Ectodermal cell (in vitro differentiated cells): ENCODE data around the gene TBCA. TPM values are rescaled to one million over a fixed set of nuclear protein-coding genes. Genes with fewer than 3 reads are reported as not detected.

Experiments used
- H3K27ac ChIP-seq: 2 replicates; pipeline ENCODE4 v1.7.0; 2013; ENCODE audit warnings: mild to moderate bottlenecking, low read depth, low read length; ENCODE audit not compliant: insufficient read depth, poor library complexity, severe bottlenecking
- H3K27me3 ChIP-seq: 2 replicates; pipeline ENCODE4 v1.7.0; 2013; ENCODE audit warnings: mild to moderate bottlenecking, low read length; ENCODE audit not compliant: insufficient read depth, control insufficient read depth, poor library complexity, severe bottlenecking
- H3K36me3 ChIP-seq: one replicate; pipeline ENCODE4 v1.7.0; 2013; ENCODE audit warnings: low read length; ENCODE audit not compliant: control insufficient read depth, insufficient read depth
- H3K4me1 ChIP-seq: one replicate; pipeline ENCODE4 v1.7.0; 2013; ENCODE audit warnings: low read length; ENCODE audit not compliant: control insufficient read depth, insufficient read depth
- H3K4me3 ChIP-seq: 2 replicates; pipeline ENCODE4 v1.7.0; 2013; ENCODE audit warnings: low read depth, low read length, control low read depth; ENCODE audit not compliant: insufficient read depth
- H3K9me3 ChIP-seq: 2 replicates; pipeline ENCODE4 v1.7.0; 2013; ENCODE audit warnings: mild to moderate bottlenecking, low read length, moderate library complexity; ENCODE audit not compliant: control insufficient read depth
- WGBS, 2 experiments: methylation state at CpG; one replicate each; pipeline ENCODE4 v1.1.7; 2013; ENCODE audit warnings: missing lambda C conversion rate in 2 of 2; 5-methylcytosine and 5-hydroxymethylcytosine counted together
- polyA plus RNA-seq, 4 experiments: library from polyadenylated mRNA; stranded (reverse); fragments of 50-300 nt; gene quantifications; one replicate each; pipeline ENCODE4 v1.2.3, GENCODE V29; 2013

TBCA gene, protein sequence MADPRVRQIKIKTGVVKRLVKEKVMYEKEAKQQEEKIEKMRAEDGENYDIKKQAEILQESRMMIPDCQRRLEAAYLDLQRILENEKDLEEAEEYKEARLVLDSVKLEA
- 174 TPM for polyA plus RNA-seq (2013, experiment 1 of 4)
- 170 TPM for polyA plus RNA-seq (2013, experiment 2 of 4)
- polyA plus RNA-seq (2013, experiment 3 of 4): 172 TPM
- 191 TPM for polyA plus RNA-seq (2013, experiment 4 of 4)

DNA sequence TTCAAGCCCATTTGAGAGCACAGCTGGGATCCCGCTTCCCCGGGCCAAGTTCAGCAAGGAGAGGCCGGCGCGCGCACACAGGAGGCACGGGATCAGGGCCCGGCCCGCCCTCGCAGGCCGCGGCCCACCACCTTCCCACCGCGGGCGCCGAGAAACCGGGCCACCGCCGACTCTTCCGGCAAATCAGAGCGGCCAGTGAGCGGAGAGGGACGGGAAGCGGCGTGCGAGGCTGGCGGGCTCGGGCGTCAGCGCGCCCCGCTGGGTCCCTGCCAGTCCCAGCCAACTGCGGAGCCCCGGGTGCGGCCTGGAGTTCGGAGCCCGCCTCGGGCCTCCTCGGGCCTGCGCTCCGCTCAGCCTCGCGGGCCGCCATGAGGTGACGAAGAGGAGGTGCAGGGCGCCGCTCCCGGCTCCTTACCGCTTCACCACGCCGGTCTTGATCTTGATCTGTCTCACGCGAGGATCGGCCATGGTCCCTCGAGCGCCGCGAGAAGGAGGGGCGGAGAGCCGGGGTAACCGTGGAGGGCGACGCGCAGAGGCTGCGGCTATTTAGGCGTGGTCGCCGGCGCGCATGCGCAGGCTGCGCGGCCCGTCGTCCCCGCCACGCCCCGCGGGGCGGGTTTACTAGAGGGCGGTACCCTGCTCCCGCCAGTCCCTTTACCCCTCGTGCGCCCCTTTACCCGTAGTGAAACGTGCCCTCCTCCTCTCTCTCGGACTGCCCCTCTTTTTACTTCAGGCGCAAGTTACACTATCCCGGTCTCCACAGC lies at the start of gene TBCA:
TSS of gene TBCA (minus strand) at position 550 of the 764 bp plus-strand sequence. CDS start at position 468, 82 bp downstream.
- Histone ChIP-seq H3K4me3 (peak within 1 kb of the TSS; percentile 87), H3K27ac (peak within 1 kb of the TSS; percentile 77), H3K9me3 (no peaks in the 10 kb centered on the region), H3K27me3 (no peaks in the 10 kb centered on the region), H3K36me3 (no peaks in the 10 kb centered on the region), H3K4me1 (peaks cover 13% of the 10 kb centered on the region)
- 0% methylated on average over 89 of the region's 89 CpGs for WGBS, 2 experiments

DNA sequence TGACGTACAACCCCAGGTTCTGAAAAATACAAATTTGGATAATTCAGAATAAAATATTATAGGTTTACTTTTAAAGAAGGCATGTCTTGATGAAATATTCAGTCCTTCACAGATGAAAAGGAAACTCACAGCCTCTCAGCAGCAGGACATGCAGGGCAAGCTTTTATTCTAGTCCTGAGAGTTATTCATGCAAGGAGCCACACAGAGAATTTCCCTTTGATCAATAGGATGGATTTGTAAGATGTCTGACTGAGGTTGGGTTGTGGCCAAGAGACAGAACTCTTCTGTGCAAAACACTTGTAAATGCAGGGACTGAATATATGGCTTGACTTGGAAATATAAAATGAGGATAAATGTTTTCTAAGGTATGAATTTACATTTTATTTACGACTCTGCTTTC lies 48.8 kb upstream of the TBCA start:
- no peak overlapping the region for H3K4me3 ChIP-seq
- H3K27me3 ChIP-seq: no peaks in the 10 kb centered on the region
- H3K27ac ChIP-seq: no peak overlapping the region
- WGBS, 2 experiments: 80% methylated on average over 1 of the region's 2 CpGs; no CpG with 5 or more reads in 1 of the 2 experiments
- H3K9me3 ChIP-seq: no peaks in the 10 kb centered on the region
- H3K36me3 ChIP-seq: no peaks in the 10 kb centered on the region
- H3K4me1 ChIP-seq: peaks cover 9% of the 10 kb centered on the region

DNA sequence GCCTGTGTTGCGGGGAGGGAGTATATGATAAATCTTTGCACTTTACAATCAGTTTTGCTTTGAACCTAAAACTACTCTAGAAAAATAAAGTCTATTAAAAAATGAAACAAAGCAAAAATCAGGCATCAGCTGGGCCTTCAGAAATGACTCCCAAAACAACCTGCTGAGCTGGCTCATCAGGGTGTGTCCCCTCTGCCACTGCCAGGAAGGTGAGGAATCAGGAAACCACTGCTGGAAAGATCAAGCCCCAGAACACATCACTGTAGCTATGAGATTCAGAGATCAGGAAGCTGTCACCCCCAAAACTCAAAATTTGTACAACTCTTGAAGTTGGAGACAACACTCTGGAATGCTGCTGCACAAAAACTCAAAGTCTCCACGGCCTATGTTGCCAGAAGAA lies 40.5 kb upstream of the TBCA start:
- H3K27ac ChIP-seq: no peak overlapping the region
- no peaks in the 10 kb centered on the region for H3K9me3 ChIP-seq
- 83 to 92% methylated on average over 1 of the region's 2 CpGs for whole genome bisulfite sequencing, 2 experiments
- no peaks in the 10 kb centered on the region for H3K36me3 ChIP-seq
- H3K4me3 ChIP-seq: no peak overlapping the region
- no peaks in the 10 kb centered on the region for H3K4me1 ChIP-seq
- no peaks in the 10 kb centered on the region for H3K27me3 ChIP-seq

DNA sequence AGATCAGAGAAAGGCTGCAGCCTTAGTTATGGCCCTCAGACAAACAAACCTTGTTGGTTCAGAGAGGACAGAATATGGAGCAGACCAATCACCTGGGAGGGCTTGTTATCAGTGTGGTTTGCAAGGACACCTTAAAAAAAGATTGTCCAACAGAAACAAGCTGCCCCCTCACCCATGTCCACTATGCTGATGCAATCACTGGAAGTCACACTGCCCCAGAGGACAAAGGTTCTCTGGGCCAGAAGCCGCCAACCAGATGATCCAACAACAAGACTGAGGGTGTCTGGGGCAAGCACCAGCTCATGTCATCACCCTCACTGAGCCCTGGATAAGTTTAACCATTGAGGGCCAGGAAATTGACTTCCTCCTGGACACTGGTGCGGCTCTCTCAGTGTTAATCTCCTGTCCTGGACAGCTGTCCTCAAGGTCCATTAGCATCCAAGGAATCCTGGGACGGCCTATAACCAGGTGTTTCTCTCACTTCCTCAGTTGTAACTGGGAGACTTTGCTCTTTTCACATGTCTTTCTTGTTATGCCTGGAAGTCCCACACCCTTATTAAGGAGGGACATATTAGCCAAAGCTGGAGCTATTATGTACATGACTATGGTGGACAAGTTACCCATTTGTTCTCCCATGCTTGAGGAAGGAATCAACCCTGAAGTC lies 36.9 kb upstream of the TBCA start:
- no peak overlapping the region for H3K4me3 ChIP-seq
- 91 to 96% methylated on average over 3 of the region's 3 CpGs for WGBS, 2 experiments

DNA sequence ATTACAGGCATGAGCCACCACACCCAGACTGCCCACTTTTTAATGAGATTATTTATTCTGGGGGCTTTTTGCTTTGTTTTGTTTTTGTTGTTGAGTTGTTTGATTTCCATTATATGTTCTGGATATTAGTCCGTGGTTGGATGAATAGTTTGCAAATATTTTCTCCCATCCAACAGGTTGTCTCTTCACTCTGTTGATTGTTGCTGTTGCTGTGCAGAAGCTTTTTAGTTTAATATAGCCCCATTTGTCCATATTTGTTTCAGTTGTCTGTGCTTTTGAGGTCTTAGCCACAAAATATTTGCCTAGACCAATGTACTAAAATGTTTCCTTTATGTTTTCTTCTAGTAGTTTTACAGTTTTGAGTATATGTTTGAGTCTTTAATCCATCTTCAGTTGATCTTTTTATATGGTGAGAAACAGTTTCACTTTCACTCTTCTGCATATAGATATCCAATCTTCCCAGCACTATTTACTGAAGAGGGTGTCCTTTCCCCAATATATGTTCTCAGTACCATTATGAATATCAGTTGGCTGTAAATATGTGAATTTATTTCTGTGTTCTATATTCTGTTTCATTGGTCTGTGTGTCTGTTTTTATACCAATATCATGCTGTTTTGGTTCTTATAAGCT lies 30.2 kb upstream of the TBCA start:
- Histone ChIP-seq H3K27ac (no peak overlapping the region), H3K36me3 (no peaks in the 10 kb centered on the region), H3K4me3 (no peak overlapping the region), H3K27me3 (no peaks in the 10 kb centered on the region), H3K4me1 (no peaks in the 10 kb centered on the region), H3K9me3 (no peaks in the 10 kb centered on the region)
- WGBS, 2 experiments: 0% methylated on average over 1 of the region's 1 CpG; no CpG with 5 or more reads in 1 of the 2 experiments

More for the DNA sequence above, 36.9 kb upstream of the TBCA start:
- Histone ChIP-seq H3K9me3 (no peaks in the 10 kb centered on the region), H3K27ac (no peak overlapping the region), H3K27me3 (no peaks in the 10 kb centered on the region), H3K36me3 (no peaks in the 10 kb centered on the region), H3K4me1 (no peaks in the 10 kb centered on the region)

DNA sequence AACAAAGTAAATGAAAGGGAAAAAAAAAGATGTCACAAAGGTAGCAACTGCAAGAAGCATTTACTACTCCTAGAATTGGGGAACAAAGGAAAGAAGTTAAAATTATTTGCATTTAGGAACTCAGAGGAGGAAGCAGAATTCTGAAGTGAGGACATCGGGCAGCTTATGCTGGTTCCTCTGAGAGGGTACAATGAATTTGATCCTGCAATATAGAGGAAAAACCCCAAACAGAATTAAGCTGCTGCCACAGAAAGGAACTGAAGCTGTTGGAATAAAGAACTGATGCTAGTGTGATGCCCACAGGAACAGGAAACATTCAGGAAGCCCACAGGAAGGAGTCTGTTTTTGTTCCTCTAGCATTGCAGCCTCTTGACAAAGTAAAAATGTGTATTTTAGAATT lies 22.3 kb upstream of the TBCA start:
- Histone ChIP-seq H3K4me1 (no peaks in the 10 kb centered on the region), H3K27me3 (no peaks in the 10 kb centered on the region), H3K4me3 (no peak overlapping the region), H3K36me3 (no peaks in the 10 kb centered on the region), H3K27ac (no peak overlapping the region), H3K9me3 (no peaks in the 10 kb centered on the region)
- WGBS, 2 experiments: 95% methylated on average over 1 of the region's 1 CpG

DNA sequence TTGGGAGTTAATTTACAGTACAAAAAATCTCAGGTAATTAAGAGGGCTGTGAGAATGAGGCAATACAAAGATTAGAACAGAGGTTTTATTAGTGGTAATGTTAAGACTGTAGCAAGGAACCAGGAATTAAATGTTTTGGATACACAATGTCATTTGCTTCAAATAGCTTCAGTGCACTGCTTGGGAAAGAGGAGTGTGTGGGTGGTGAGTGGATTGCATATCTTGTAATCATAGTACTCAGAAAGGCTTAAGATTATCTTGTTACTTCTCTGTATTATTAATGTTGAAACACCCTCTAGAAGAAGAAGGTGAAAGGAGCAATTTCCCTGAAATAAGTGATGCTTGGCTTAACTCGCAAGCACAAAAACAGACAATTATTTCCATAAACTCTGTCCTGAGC lies 21.0 kb upstream of the TBCA start:
- 100% methylated on average over 1 of the region's 1 CpG; no CpG with 5 or more reads in 1 of the 2 experiments for WGBS, 2 experiments
- Histone ChIP-seq H3K4me3 (no peak overlapping the region), H3K4me1 (no peaks in the 10 kb centered on the region)

DNA sequence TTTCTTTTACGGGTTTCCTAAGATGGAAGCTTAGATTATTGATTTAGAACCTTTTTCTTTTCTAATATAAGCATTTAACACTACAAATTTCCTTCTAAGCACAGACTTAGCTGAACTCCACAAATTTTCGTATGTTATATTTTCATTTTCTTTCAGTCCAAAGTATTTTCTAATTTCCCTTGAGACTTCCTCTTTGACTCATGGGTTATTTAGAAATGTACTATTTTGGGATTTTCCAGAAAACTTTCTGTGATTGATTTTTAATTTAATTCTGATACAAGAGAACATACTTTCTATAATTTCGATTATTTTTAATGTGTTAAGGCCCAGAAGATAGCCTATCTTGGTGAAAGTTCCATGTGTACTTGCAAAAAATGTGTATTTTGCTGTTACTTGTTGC lies 19.7 kb upstream of the TBCA start:
- 94 to 100% methylated on average over 2 of the region's 3 CpGs for WGBS, 2 experiments
- Histone ChIP-seq H3K4me1 (no peaks in the 10 kb centered on the region), H3K9me3 (no peaks in the 10 kb centered on the region), H3K36me3 (no peaks in the 10 kb centered on the region), H3K27me3 (no peaks in the 10 kb centered on the region), H3K4me3 (no peak overlapping the region), H3K27ac (no peak overlapping the region)

More for the DNA sequence above, 21.0 kb upstream of the TBCA start:
- no peaks in the 10 kb centered on the region for H3K9me3 ChIP-seq
- no peaks in the 10 kb centered on the region for H3K27me3 ChIP-seq
- H3K36me3 ChIP-seq: no peaks in the 10 kb centered on the region
- no peak overlapping the region for H3K27ac ChIP-seq

DNA sequence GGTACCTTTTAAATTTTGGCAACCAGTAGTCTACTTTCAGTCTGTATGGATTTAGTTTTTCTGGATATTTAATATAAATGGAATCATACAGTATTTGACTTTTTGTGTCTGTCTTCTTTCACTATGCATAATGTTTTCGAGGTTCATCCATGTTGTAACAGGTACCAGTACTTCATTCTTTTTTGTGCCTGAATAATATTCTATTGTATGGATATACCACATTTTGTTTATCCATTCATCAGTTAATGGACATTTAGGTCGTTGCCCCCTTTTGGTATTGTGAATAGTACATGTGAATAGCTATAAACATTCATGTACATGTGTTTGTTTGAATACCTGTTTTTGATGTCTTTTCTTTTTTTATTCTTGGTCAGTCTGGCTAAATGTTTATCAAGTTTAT lies 19.1 kb upstream of the TBCA start:
- Histone ChIP-seq H3K27me3 (no peaks in the 10 kb centered on the region), H3K4me3 (no peak overlapping the region), H3K4me1 (no peaks in the 10 kb centered on the region), H3K9me3 (no peaks in the 10 kb centered on the region), H3K27ac (no peak overlapping the region), H3K36me3 (no peaks in the 10 kb centered on the region)
- WGBS, 2 experiments: 77% methylated on average over 2 of the region's 2 CpGs; no CpG with 5 or more reads in 1 of the 2 experiments

DNA sequence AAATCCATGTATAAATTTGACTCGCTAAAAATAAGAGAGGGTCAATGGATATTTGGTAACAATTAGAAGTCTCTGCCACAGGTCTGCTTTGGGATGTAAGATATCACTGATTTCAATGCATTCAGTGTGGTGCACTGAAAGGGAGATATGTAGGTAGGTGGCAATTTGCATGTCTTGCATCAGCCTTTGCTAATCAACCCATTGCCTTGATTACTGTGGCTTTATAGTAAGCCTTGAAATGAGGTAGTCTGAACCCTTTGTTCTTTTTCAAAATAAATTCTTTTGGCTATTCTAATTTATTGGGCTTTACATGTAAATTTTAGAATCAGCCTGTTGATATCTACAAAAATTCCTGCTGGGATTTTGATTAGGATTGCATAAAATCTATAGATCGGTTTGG lies 15.8 kb upstream of the TBCA start:
- Histone ChIP-seq H3K4me1 (no peaks in the 10 kb centered on the region), H3K4me3 (no peak overlapping the region), H3K9me3 (no peaks in the 10 kb centered on the region), H3K27me3 (no peaks in the 10 kb centered on the region), H3K27ac (no peak overlapping the region), H3K36me3 (no peaks in the 10 kb centered on the region)
- WGBS, 2 experiments: 86 to 90% methylated on average over 2 of the region's 2 CpGs
